GM04503 (cell line): Measurements from ENCODE around the gene PPP1R12B.
A peak's percentile ranks its signal among the peaks of the same experiment; 100 is the strongest.
"Not testable (repeated sequence)": the region's sequence is repeated elsewhere in the genome, so short reads cannot be mapped to it uniquely, and the experiment has no call there.

Source experiments
- DNase-seq: peaks from one replicate; pipeline ENCODE4 v3.0.0-alpha.2; 2012; ENCODE audit warnings: low read depth

The PPP1R12B gene

DNA sequence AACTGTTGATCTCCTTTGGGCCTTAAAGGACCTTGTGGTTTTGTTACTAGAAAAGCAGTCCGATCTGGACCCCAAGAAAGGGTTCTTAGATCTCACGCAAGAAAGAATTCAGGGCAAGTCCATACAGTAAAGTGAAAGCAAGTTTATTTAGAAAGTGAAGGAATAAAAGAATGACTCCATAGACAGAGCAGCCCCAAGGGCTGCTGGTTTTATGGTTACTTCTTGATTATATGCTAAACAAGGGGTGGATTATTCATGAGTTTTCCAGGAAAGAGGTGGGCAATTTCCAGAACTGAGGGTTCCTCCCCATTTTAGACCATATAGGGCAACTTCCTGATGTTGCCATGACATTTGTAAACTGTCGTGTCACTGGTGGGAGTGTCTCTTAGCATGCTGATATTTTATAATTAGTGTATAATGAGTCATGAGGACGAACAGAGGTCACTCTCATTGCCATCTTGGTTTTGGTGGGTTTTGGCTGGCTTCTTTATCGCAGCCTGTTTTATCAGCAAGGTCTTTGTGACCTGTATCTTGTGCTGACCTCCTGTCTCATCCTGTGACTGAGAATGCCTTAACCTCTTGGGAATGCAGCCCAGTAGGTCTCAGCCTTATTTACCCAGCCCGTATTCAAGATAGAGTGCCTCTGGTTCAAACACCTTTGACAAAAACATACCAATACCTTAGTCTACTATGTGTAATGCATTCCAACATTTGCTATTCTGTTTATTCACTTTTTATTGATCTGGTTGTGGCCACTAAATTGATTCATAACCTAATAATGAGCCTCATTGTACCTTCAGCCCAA is 183.5 kb downstream of the PPP1R12B start:
- not testable (repeated sequence) for DNase-seq

DNA sequence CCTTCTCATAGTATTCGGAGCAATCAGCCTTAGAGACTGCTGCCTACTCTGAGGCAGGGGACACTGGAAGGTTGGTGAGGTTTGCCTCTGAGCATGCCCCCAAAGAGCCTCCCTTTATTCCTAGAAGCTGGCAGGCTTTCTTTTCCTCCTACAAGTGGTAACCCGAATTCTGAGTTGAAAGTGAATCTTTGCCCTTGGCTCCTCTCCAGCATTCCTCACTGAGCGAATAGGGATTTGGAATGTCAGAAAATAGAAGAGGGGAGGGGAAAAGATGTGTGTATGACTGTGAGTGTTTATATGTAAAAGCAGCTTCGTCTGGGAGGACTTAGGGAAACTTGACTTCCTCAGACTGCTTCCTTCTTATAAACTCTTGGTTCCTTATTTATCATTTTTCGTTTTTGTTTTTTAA is 190.7 kb downstream of the PPP1R12B start:
- peak; percentile 36 for DNase-seq

- not testable (repeated sequence) for DNase-seq
Observed at GRCh38 chr1:202539583-202539982, 191.1 kb downstream of the PPP1R12B start.

DNA sequence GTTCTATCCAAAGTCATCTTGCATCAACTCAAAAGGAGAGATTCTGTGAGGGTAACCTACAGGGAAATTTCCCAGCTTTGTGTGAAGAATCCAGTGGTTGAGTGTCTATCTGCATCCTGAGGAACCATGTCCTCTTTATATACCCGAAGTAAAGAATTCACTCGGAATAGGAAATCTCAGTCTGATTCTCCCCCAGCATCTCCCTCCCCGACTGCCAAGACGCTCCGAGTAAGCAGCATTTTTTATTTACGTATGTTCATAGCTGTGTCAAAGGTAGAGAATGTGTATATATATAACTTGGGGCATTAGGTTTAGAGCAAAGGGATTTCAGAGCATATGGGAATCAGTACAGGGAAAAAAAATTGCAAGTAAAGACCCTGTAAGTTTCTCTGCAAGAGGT is 191.5 kb downstream of the PPP1R12B start:
- no peak for DNase-seq

- DNase-seq = no peak
Observed at GRCh38 chr1:202540448-202540847, 191.9 kb downstream of the PPP1R12B start.

GRCh38 chr1:202540858-202541257 is 192.4 kb downstream of the PPP1R12B start:
- DNase-seq = not testable (repeated sequence)

- not testable (repeated sequence) for DNase-seq
Observed at GRCh38 chr1:202542415-202542814, 193.9 kb downstream of the PPP1R12B start.

DNA sequence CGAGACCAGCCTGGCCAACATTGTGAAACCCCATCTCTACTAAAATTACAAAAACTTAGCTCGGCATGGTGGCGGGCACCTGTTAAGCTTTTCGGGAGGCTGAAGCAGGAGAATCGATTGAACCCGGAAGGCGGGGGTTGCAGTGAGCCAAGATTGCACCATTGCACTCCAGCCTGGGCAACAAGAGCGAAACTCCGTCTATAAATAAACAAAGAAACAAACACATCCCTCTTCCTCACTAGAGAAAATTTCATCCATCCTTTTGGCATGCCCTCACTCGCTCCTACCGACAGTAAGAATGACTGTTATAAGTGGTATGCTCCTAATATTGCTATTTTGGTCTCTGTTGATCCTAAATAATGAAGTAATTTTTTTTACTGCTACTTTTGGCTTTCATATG is 195.0 kb downstream of the PPP1R12B start:
- DNase-seq = peak; percentile 78

- DNase-seq = not testable (repeated sequence)
Observed at GRCh38 chr1:202544766-202545449, 196.4 kb downstream of the PPP1R12B start.

- DNase-seq = not testable (repeated sequence)
Observed at GRCh38 chr1:202545647-202546303, 197.3 kb downstream of the PPP1R12B start.

GRCh38 chr1:202546377-202546776 is 197.9 kb downstream of the PPP1R12B start:
- not testable (repeated sequence) for DNase-seq

DNA sequence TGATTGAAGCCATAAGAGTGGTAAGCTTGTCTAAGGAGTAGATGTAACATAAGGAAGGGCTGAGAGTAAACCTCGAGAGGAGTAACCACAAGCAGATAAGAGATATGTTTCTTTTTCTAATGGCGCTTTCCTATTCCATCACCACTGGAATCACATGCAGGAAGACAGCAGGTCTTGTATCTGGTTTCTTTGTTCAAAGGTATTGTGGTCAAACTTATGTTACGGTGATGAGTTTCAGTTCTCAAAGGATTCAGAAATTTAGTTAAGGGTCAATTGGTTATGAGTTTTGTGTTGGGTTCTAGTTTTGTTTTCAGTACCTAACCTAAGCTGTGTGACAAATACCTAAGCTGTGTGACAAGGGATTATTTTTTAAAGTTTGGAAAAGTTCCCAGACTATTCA is 198.3 kb downstream of the PPP1R12B start:
- DNase-seq = not testable (repeated sequence)

GRCh38 chr1:202547215-202547614 is 198.7 kb downstream of the PPP1R12B start:
- DNase-seq = no peak

DNA sequence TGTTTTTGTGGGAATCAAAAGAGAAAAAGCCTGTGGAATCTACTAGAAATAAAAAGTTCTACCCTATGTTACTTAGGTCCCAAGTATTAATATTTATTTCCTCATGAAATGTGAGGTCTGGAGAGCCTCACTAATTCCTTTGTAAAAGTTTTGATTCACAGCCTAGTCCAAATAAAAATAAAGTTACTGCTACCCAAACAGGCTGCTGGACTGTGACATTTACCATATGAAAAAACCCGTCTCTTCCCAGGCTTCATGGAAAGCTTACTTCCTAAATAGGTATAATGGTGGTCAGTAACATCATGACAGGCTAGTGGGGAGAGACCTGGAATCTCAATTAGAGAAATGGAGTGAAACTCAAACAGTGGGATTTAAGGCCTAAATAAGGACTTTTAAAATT is 201.6 kb downstream of the PPP1R12B start:
- DNase-seq = not testable (repeated sequence)

DNA sequence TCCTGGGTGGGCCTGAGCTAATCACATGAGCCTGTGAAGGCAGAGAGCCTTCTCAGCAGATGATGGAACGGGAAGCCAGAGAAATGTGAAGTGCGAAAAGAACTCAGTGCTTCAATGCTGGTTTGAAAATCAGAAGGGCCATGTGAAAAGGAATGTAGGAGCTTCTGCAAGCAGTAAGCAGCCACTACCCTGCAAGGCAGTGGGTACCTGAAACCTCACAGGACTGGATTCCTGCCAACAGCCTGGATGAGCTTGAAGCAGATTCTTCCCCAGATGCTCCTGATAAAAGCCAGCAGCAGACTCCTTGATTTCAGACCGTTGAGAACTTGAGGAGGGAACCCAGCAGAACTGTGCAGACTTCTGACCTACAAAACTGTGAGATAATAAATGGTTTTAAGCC is 203.2 kb downstream of the PPP1R12B start:
- DNase-seq = no peak

DNA sequence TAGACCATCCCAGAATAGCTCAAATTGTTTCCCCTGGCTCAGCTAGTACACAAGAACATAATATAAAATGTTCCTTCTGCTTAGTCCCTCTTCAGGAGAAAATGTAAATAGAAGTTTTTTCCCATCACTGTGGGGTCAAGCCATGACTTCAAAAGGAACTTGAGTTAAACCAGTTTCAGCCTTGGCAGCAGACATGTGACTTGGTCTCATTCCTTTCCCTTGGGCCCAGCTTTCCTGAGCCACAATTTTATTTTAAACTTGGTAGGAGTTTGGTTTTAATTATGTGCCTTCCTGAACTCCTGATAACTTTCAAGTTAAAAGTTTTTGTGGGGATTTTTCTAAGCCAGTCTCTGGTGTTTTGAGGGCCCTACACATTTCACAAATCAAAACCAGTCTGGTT is 204.1 kb downstream of the PPP1R12B start:
- DNase-seq = not testable (repeated sequence)

GRCh38 chr1:202553078-202553477 is 204.6 kb downstream of the PPP1R12B start:
- DNase-seq = not testable (repeated sequence)

GRCh38 chr1:202553560-202554038 is 205.1 kb downstream of the PPP1R12B start:
- DNase-seq = no peak

DNA sequence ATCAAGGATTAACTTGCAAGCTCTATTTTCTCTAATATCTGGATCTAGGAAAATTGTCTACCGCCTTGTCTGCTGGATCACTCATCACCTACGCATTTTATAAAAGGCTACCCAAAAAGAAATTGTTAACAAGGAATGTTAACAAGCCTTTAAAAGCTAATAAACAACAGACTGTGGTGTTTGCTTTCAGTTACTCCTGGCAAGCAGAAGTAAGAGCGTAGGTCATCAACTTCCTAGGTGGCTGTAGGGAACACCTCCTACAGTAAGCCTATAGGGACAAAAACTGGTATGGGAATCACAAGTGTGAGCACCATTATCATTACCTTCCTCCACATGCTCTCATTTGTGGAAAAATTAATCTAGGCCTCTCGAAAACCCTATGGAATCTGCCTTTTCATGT is 206.1 kb downstream of the PPP1R12B start:
- DNase-seq = not testable (repeated sequence)

GRCh38 chr1:202556037-202556436 is 207.5 kb downstream of the PPP1R12B start:
- DNase-seq = not testable (repeated sequence)

DNA sequence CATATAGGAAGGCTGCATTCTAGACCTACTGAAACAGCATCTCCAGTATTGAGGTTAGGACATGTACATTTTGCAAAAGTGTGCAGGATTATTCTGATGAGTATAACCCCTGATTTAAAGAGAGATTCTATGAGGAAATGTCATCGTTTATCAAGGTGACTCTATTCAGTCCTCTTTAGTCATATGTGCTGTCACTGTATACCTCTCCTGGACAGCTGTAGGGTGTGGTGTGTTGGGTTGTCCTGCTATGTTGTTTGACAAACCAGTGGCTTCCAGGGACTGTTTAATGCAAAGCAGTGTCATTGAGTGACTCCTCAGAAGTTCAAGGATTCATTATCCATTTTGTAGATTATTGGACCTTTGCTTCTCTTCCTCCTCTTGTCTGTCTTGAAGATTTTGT is 209.2 kb downstream of the PPP1R12B start:
- DNase-seq = not testable (repeated sequence)

- no peak for DNase-seq
Observed at GRCh38 chr1:202561240-202561639, 212.7 kb downstream of the PPP1R12B start.
